Mucosa of descending colon (tissue), 3 donors: ENCODE data around the gene CENPN. TPM values are rescaled to one million over a fixed set of nuclear protein-coding genes. Genes with fewer than 3 reads are reported as not detected.

ENCODE experiments used
- ATAC-seq: fragments of 200-7000 bp; cut with Tn5 transposase; one replicate; pipeline ENCODE4 v1.9.1; 2020; ENCODE audit warnings: mild to moderate bottlenecking, moderate library complexity
- DNase-seq, 3 donors: peaks; one replicate each; pipeline ENCODE4 v3.0.0-alpha.2; 2020
- H3K36me3 ChIP-seq: fragments of 200-600 bp; one replicate; pipeline ENCODE4 v1.8.0; 2021; ENCODE audit warnings: low read depth, mild to moderate bottlenecking
- H3K4me1 ChIP-seq: fragments of 200-600 bp; one replicate; pipeline ENCODE4 v1.8.0; 2021; ENCODE audit warnings: low read depth, mild to moderate bottlenecking
- H3K4me3 ChIP-seq: fragments of 200-600 bp; one replicate; pipeline ENCODE4 v1.8.0; 2021; ENCODE audit warnings: mild to moderate bottlenecking
- H3K9me3 ChIP-seq: fragments of 200-600 bp; one replicate; pipeline ENCODE4 v1.8.0; 2021; ENCODE audit warnings: mild to moderate bottlenecking
- intact Hi-C, 2 donors: fragments of 100-400 bp; cut with DNase I in 1 of 2; cut with micrococcal nuclease in 1 of 2; formaldehyde crosslinking; loops; one replicate each; pipeline versions ENCODE4 v1.11.0 to v1.11.1; 2022; cut with DNase I, micrococcal nuclease
- total RNA-seq, 3 donors: library from RNA; stranded (reverse); fragmentation: NEBNext Ultra II Directional in 2 of 3; extraction: Animal tissue kit (Norgen Biotek cat#: 25700) in 2 of 3; gene quantifications; one replicate each; pipeline versions ENCODE4 v1.2.1 to v1.2.4, GENCODE V29; 2021 to 2023
- TF ChIP-seq, protein P1 (sequence below): fragments of 200-600 bp; IDR thresholded peaks from one replicate; pipeline ENCODE4 v1.8.0; 2022; ENCODE audit warnings: antibody characterized with exemption, mild to moderate bottlenecking
- donor health status: DM: no; HTN: no; CAD: no; lungs with moderate emphysema.
- donor health status: DM: no; HTN: no; CAD: no.
- donor health status: DM: no; HTN: yes; CAD: no.

Gene CENPN
- total RNA-seq, 3 donors from 2014 or later: 7.1 to 13.4 (median 7.6) TPM

DNA sequence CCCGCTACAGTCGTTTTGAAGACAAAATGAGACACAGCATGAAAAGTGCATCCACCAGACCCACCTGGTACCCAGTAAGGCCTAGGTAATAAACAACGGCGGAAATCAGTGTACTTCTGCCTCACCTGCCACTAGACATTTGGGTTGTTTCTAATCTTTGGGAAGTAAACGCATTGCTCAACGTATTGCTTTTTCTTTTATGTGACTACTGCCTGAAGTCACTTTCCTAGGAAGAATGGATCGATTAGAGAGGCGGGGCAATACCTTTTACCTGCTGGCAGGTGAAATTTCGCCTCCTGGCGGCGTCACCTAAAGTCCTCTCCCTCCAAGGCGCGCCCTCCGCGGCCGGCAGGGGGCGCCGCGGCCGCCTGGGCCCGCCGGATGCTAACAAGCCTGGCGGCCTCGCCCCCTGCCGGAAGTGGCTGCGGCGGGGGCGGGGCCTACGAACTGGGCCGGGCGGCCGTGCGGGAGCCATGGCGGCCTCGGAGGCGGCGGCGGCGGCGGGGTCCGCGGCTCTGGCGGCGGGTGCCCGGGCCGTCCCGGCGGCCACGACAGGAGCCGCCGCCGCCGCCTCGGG, 28.5 kb downstream of the CENPN start, which contains the start of gene ATMIN:
TSS of gene ATMIN (plus strand) at position 445 of the 577 bp plus-strand sequence. CDS start at position 474, 29 bp downstream.
- DNase-seq (peak; percentile 89 to 94 (median 93)), ATAC-seq (peak; percentile 100)
- intact Hi-C loops: no loop called here
- H3K4me1 ChIP-seq: peaks cover 7% of the 10 kb centered on the region
- TF ChIP-seq, protein P1, sequence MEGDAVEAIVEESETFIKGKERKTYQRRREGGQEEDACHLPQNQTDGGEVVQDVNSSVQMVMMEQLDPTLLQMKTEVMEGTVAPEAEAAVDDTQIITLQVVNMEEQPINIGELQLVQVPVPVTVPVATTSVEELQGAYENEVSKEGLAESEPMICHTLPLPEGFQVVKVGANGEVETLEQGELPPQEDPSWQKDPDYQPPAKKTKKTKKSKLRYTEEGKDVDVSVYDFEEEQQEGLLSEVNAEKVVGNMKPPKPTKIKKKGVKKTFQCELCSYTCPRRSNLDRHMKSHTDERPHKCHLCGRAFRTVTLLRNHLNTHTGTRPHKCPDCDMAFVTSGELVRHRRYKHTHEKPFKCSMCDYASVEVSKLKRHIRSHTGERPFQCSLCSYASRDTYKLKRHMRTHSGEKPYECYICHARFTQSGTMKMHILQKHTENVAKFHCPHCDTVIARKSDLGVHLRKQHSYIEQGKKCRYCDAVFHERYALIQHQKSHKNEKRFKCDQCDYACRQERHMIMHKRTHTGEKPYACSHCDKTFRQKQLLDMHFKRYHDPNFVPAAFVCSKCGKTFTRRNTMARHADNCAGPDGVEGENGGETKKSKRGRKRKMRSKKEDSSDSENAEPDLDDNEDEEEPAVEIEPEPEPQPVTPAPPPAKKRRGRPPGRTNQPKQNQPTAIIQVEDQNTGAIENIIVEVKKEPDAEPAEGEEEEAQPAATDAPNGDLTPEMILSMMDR: peak; percentile 98
- H3K4me3 ChIP-seq: peak within 1 kb of the TSS; percentile 74
- H3K36me3 ChIP-seq: no peaks in the 10 kb centered on the region
- H3K9me3 ChIP-seq: no peaks in the 10 kb centered on the region

DNA sequence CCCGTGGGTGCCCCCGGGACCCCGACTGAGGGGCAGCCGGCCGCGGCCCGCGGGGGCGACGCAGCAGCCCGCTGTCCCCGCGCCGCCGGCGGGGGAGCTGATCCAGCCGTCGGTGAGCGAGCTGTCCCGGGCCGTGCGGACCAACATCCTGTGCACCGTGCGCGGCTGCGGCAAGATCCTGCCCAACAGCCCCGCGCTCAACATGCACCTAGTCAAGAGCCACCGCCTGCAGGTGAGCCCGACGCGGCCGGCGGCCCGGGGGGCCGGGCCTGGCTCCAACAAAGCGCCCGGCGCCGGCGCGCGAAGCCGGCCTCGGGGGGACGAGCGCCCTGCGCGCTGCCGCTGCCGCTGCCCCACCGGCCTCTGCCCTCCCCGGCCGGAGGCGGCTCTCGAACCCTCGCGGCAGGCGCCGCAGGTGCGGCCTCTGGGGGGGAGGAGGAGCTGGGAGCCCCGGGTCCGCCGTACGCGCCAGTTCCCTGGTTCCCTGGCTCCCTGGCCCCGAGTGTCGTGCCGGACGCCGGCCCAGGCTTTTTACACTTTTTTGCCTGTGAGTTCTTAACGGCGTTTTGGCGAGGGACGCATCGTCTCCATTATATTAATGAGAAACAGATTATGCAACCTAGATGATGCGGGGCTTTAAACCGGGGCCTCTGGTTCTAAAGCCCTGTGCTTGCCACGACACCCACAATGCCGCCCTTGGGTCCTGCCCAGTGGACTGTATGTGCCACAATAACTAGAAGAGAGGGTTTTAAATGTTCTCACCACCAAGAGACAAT, 29.1 kb downstream of the CENPN start:
- no peaks in the 10 kb centered on the region for H3K36me3 ChIP-seq
- intact Hi-C loops: no loop called here
- TF ChIP-seq, protein P1: no peak
- peaks cover 7% of the 10 kb centered on the region for H3K4me1 ChIP-seq
- ATAC-seq (peak; percentile 36), DNase-seq (peak; percentile 30 to 73 (median 66))
- no peaks in the 10 kb centered on the region for H3K9me3 ChIP-seq
- H3K4me3 ChIP-seq: peak overlapping the region; percentile 74

DNA sequence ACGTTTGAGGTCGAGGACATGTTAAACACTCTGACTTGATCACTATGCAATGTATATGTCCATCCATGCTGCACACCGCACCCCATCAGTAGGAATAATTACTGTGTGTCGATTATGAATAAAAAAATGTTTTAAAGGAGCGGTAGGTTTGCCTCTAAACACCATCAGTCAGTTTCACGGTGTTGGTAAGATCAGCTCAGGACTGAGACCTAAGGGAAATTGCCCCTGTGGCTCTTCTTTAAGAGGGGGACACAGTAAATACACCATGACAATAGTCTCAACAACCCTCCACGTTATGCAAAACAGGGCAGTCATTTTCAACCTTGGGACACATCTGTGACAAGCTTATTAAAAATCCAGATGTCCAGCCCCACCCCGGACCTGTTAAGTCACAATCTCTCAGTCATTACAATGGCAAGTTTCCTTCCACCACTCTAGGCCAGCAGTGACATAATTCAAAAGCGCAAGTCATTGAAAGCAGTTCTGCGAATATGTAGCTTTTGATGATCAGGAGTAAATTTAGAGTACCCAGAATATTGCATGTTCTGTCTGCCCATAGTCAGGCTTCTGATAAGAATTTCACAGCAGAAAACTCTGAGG, 29.8 kb downstream of the CENPN start:
- Histone ChIP-seq H3K36me3 (peaks cover 1% of the 10 kb centered on the region), H3K4me1 (peaks cover 7% of the 10 kb centered on the region), H3K9me3 (no peaks in the 10 kb centered on the region), H3K4me3 (peak overlapping the region; percentile 74)
- intact Hi-C loops: no loop called here
- ATAC-seq (no peak), DNase-seq (peak in 1 of 3 donors; percentile 6)
- TF ChIP-seq, protein P1: no peak

DNA sequence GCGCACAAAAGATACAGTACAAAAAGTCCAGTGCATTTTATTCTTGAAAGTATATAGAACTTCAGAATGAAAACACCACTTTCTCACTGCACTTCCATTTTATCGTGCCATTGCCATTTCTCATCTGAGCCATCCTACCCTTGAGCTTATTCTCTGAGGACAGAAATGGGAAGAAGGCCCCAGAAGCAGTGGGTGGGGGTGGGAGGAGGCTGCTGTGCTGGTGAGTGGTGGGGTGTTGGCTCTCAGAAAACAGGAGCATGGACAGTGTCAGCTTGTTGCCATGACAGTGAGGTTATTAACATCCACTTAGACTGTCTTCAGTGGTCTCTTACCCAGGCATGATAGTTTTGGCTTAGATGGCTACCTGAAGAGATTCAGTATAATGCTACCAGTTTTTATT, 33.1 kb downstream of the CENPN start:
- ATAC-seq (no peak), DNase-seq (no peak)
- H3K9me3 ChIP-seq: no peaks in the 10 kb centered on the region
- H3K4me1 ChIP-seq: peaks cover 7% of the 10 kb centered on the region
- no peak overlapping the region for H3K4me3 ChIP-seq
- peaks cover 19% of the 10 kb centered on the region for H3K36me3 ChIP-seq
- intact Hi-C loops: no loop called here
- TF ChIP-seq, protein P1: no peak

DNA sequence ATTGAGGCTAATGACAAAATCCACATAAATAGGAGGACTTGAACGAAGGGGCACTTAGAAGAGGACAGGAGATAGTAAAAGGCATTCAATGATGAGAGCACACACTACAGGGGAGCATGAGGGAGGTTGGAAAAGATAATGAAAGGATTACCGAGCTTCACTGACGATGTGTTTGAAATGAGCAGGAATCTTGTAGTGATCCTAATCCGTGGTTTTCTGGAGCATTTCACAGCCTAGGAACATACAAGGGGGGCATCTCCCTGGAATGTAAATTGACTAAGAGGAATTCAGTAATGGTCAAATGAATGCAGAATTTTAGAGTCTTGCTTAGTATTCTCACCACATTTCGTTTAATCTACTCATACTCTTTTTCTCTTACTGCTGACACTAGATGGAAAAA, 33.8 kb downstream of the CENPN start:
- ATAC-seq: no peak
- no peak overlapping the region for H3K4me3 ChIP-seq

More for the DNA sequence above, 33.8 kb downstream of the CENPN start:
- intact Hi-C loops: no loop called here
- no peak for DNase-seq
- TF ChIP-seq, protein P1: no peak
- Histone ChIP-seq H3K9me3 (no peaks in the 10 kb centered on the region), H3K4me1 (peaks cover 7% of the 10 kb centered on the region), H3K36me3 (peaks cover 19% of the 10 kb centered on the region)
